HepG2 (cell line): ENCODE data around the gene TMEM269. TPM values are rescaled to one million over a fixed set of nuclear protein-coding genes. Genes with fewer than 3 reads are reported as not detected.

ENCODE experiments used
- CEBPB ChIP-seq: IDR thresholded peaks from 2 replicates; pipeline ENCODE4 v1.6.1; 2011; ENCODE audit warnings: low read depth, low read length, improper control_type of control experiment, borderline replicate concordance
- CREB3 ChIP-seq: sonication (generic); formaldehyde crosslinking; IDR thresholded peaks from 2 replicates; pipeline ENCODE4 v1.5.0; 2020; ENCODE audit warnings: missing genetic modification reagents
- CTCF ChIP-seq: sonication (generic); formaldehyde crosslinking; IDR thresholded peaks from 2 replicates; pipeline ENCODE4 v1.5.0; 2020; ENCODE audit warnings: mild to moderate bottlenecking, missing genetic modification reagents, moderate library complexity
- GRHL1 ChIP-seq: sonication (generic); formaldehyde crosslinking; conservative IDR thresholded peaks from 2 replicates; pipeline ENCODE4 v1.8.0; 2022; ENCODE audit warnings: missing genetic modification reagents
- KDM5A ChIP-seq: fragments of 200-600 bp; sonication (generic); IDR thresholded peaks from 2 replicates; pipeline ENCODE4 v1.7.0; 2018; ENCODE audit warnings: antibody characterized with exemption, mild to moderate bottlenecking, low read length, borderline replicate concordance
- LBX2 ChIP-seq: sonication (generic); formaldehyde crosslinking; IDR thresholded peaks from 2 replicates; pipeline ENCODE4 v1.5.0; 2020; ENCODE audit warnings: missing genetic modification reagents, mild to moderate bottlenecking, borderline replicate concordance
- LCORL ChIP-seq, 2 experiments: fragments of 450-650 bp in 1 of 2; sonication (generic) in 1 of 2; formaldehyde crosslinking in 1 of 2; IDR thresholded peaks; 2 replicates each; pipeline versions ENCODE4 v1.5.0 to v1.6.1; 2017 to 2020; ENCODE audit warnings: antibody characterized with exemption in 1 of 2, missing genetic modification reagents in 1 of 2
- POGK ChIP-seq: sonication (generic); formaldehyde crosslinking; conservative IDR thresholded peaks from 2 replicates; pipeline ENCODE4 v1.8.0; 2022; ENCODE audit warnings: mild to moderate bottlenecking, moderate library complexity, missing genetic modification reagents
- STAG1 ChIP-seq: sonication (generic); formaldehyde crosslinking; IDR thresholded peaks from 2 replicates; pipeline ENCODE4 v1.4.0; 2020; ENCODE audit warnings: missing genetic modification reagents
- UBTF ChIP-seq: sonication (generic); formaldehyde crosslinking; IDR thresholded peaks from 2 replicates; pipeline ENCODE4 v1.4.0; 2020; ENCODE audit warnings: mild to moderate bottlenecking, missing genetic modification reagents
- ZBTB7B ChIP-seq: sonication (generic); formaldehyde crosslinking; IDR thresholded peaks from 2 replicates; pipeline ENCODE4 v1.4.0; 2020; ENCODE audit warnings: missing genetic modification reagents
- ZNF362 ChIP-seq: sonication (generic); formaldehyde crosslinking; IDR thresholded peaks from 2 replicates; pipeline ENCODE4 v1.4.0; 2020; ENCODE audit warnings: missing genetic modification reagents, mild to moderate bottlenecking, borderline replicate concordance
- ZNF496 ChIP-seq: sonication (generic); formaldehyde crosslinking; IDR thresholded peaks from 2 replicates; pipeline ENCODE4 v1.8.1; 2023; ENCODE audit warnings: mild to moderate bottlenecking, moderate library complexity, missing genetic modification reagents; ENCODE audit not compliant: insufficient replicate concordance
- ZNF772 ChIP-seq: sonication (generic); formaldehyde crosslinking; IDR thresholded peaks from 2 replicates; pipeline ENCODE4 v1.5.0; 2020; ENCODE audit warnings: mild to moderate bottlenecking, missing genetic modification reagents
- polyA plus RNA-seq, 8 experiments: library from polyadenylated mRNA; depleted of rRNA in 3 of 8; stranded (reverse) in 7 of 8; unstranded in 1 of 8; fragments of >200 nt; fragmentation: Illumina TruSeq in 4 of 8; extraction: Trizol in 4 of 8; gene quantifications; 2 replicates each; pipeline versions ENCODE4 v1.2.1 to v1.2.3, GENCODE V29; 2011 to 2016; ENCODE audit warnings: low read depth in 4 of 8, missing spikeins in 1 of 8, mixed read lengths in 1 of 8; ENCODE audit not compliant: insufficient read depth in 1 of 8
- total RNA-seq, 5 experiments: library from RNA; depleted of rRNA; stranded (reverse); fragments of >200 nt; fragmentation: Illumina TruSeq; extraction: Trizol; gene quantifications; 2 replicates each; pipeline ENCODE4 v1.2.3, GENCODE V29; 2016; ENCODE audit warnings: low read depth in 1 of 5

The TMEM269 gene
- total and polyA plus RNA-seq, 2 of the 13 experiments (the other 11 are each of a cell fraction or from before 2014, with no cell fraction given) = 0.15 to 0.21 TPM

GRCh38 chr1:42765832-42766740 lies 18.7 kb upstream of the TMEM269 start (continued):
- TF ChIP-seq CREB3 (no peak), ZBTB7B (CRISPR knock-in tag) (0 out of 2 replicates have a peak, but pooled peaks have one; percentile 38), ZNF772 (CRISPR knock-in tag) (peak; percentile 67; the same call in 1 of the 2 replicates), GRHL1 (CRISPR knock-in tag) (no peak), POGK (CRISPR knock-in tag) (no peak), STAG1 (CRISPR knock-in tag) (peak; percentile 23; the same call in 1 of the 2 replicates), CEBPB (no peak), ZNF362 (CRISPR knock-in tag) (no peak), LCORL (IDR thresholded peaks at IDR 0.05) (no peak), LCORL (CRISPR knock-in tag; IDR thresholded peaks at IDR 0.05) (0 out of 2 replicates have a peak, but pooled peaks have one; percentile 16), ZNF496 (CRISPR knock-in tag) (no peak), KDM5A (no peak), LBX2 (CRISPR knock-in tag) (no peak), CTCF (CRISPR knock-in tag) (peak; percentile 70), UBTF (CRISPR knock-in tag) (peak; percentile 52; the same call in 1 of the 2 replicates)
